Hematopoietic multipotent progenitor cell treated with erythropoietin and hydrocortisone succinate and interleukin-3 and kit ligand, for 6 days (in vitro differentiated cells): ENCODE measurements around the gene SLC2A5.

Source experiments
- DNase-seq: peaks from one replicate; pipeline ENCODE4 v3.0.0-alpha.2; 2015

The SLC2A5 gene

GRCh38 chr1:9069326-9070100 is at the start of gene SLC2A5:
Gene SLC2A5, minus strand, starts transcription at chr1:9069635. Its CDS starts 99 bp downstream, at chr1:9069536.
- peak; percentile 38 for DNase-seq

GRCh38 chr1:9118186-9118585 is 48.8 kb upstream of the SLC2A5 start:
- DNase-seq: no peak

GRCh38 chr1:9115351-9116205 is 46.1 kb upstream of the SLC2A5 start:
- DNase-seq: no peak

GRCh38 chr1:9112961-9113880 is 43.8 kb upstream of the SLC2A5 start:
- no peak for DNase-seq

GRCh38 chr1:9111957-9112356 is 42.5 kb upstream of the SLC2A5 start:
- DNase-seq: no peak

- no peak for DNase-seq
Measured at GRCh38 chr1:9111357-9111691, 41.9 kb upstream of the SLC2A5 start.

- peak; percentile 91 for DNase-seq
Measured at GRCh38 chr1:9110669-9111356, 41.4 kb upstream of the SLC2A5 start.

- no peak for DNase-seq
Measured at GRCh38 chr1:9108056-9108665, 38.7 kb upstream of the SLC2A5 start.

- no peak for DNase-seq
Measured at GRCh38 chr1:9107136-9107535, 37.7 kb upstream of the SLC2A5 start.

GRCh38 chr1:9106286-9106685 is 36.9 kb upstream of the SLC2A5 start:
- DNase-seq: no peak

- no peak for DNase-seq
Measured at GRCh38 chr1:9105336-9105867, 36.0 kb upstream of the SLC2A5 start.

- peak; percentile 80 for DNase-seq
Measured at GRCh38 chr1:9101510-9102146, 32.2 kb upstream of the SLC2A5 start.

- DNase-seq: no peak
Measured at GRCh38 chr1:9100471-9101043, 31.1 kb upstream of the SLC2A5 start.

GRCh38 chr1:9099555-9099954 is 30.1 kb upstream of the SLC2A5 start:
- DNase-seq: no peak

- DNase-seq: no peak
Measured at GRCh38 chr1:9097947-9098705, 28.7 kb upstream of the SLC2A5 start.

GRCh38 chr1:9095818-9096217 is 26.4 kb upstream of the SLC2A5 start:
- no peak for DNase-seq

- peak; percentile 53 for DNase-seq
Measured at GRCh38 chr1:9093996-9094595, 24.7 kb upstream of the SLC2A5 start.

GRCh38 chr1:9093581-9093980 is 24.1 kb upstream of the SLC2A5 start:
- no peak for DNase-seq

- no peak for DNase-seq
Measured at GRCh38 chr1:9093091-9093490, 23.7 kb upstream of the SLC2A5 start.

GRCh38 chr1:9088807-9089206 is 19.4 kb upstream of the SLC2A5 start:
- no peak for DNase-seq
